ENCODE measurements around the gene RXRB.

The RXRB gene

GRCh38 chr6:33192105-33192646 lies 8.3 kb downstream of the RXRB start, which contains the start of gene COL11A2:
TSS of gene COL11A2 (minus strand) at chr6:33192467. CDS start at chr6:33192240, 227 bp downstream.
- Histone ChIP-seq H3K27me3 (ENCODE audit: control insufficient read depth, low read length) (peaks cover 25% of the 10 kb centered on the region), H3K4me1 (ENCODE audit: control insufficient read depth, low read length) (peaks cover 12% of the 10 kb centered on the region), H3K4me2 (ENCODE audit: low read length) (peak within 1 kb of the TSS; percentile 65), H3K4me3 (ENCODE audit: low read length) (peak within 1 kb of the TSS; percentile 51), H3K9me3 (ENCODE audit: control insufficient read depth, insufficient read depth, low read length) (no peaks in the 10 kb centered on the region), H3K9me2 (replicated peaks; ENCODE audit: control insufficient read depth, low read length) (no peaks in the 10 kb centered on the region), H3K36me3 (ENCODE audit: control insufficient read depth, low read length) (peaks cover 32% of the 10 kb centered on the region), H3K27ac (ENCODE audit: low read depth, low read length) (no peak within 1 kb of the TSS), H3F3A (ENCODE audit: control insufficient read depth, insufficient read depth) (no peaks in the 10 kb centered on the region), H4K20me1 (ENCODE audit: control insufficient read depth, insufficient read depth, low read depth, low read length) (0 out of 2 replicates have a peak, but pooled peaks cover 3% of the 10 kb centered on the region), H3K79me2 (ENCODE audit: control insufficient read depth, low read length) (no peaks in the 10 kb centered on the region; the same call in 1 of the 2 replicates)
- peak; percentile 93 for TF ChIP-seq EZH2phosphoT487 (IDR thresholded peaks at IDR 0.05; ENCODE audit: borderline replicate concordance, low read length)
- TF ChIP-seq CTCF (IDR thresholded peaks at IDR 0.05; ENCODE audit: low read depth, low read length, poor library complexity, severe bottlenecking) = no peak

- Histone ChIP-seq H4K20me1 (ENCODE audit: control insufficient read depth, insufficient read depth, low read depth, low read length) (no peaks in the 10 kb centered on the region), H3K27me3 (ENCODE audit: control insufficient read depth, low read length) (peaks cover 30% of the 10 kb centered on the region), H3K27ac (ENCODE audit: low read depth, low read length) (no peak overlapping the region), H3K36me3 (ENCODE audit: control insufficient read depth, low read length) (peaks cover 28% of the 10 kb centered on the region), H3K4me2 (ENCODE audit: low read length) (peak overlapping the region; percentile 14; the same call in 1 of the 2 replicates), H3K9me2 (replicated peaks; ENCODE audit: control insufficient read depth, low read length) (no peaks in the 10 kb centered on the region), H3K4me3 (ENCODE audit: low read length) (no peak overlapping the region), H3K4me1 (ENCODE audit: control insufficient read depth, low read length) (peaks cover 11% of the 10 kb centered on the region), H3K9me3 (ENCODE audit: control insufficient read depth, insufficient read depth, low read length) (no peaks in the 10 kb centered on the region), H3F3A (ENCODE audit: control insufficient read depth, insufficient read depth) (no peaks in the 10 kb centered on the region), H3K79me2 (ENCODE audit: control insufficient read depth, low read length) (no peaks in the 10 kb centered on the region)
- TF ChIP-seq EZH2phosphoT487 (IDR thresholded peaks at IDR 0.05; ENCODE audit: borderline replicate concordance, low read length) (no peak), CTCF (IDR thresholded peaks at IDR 0.05; ENCODE audit: low read depth, low read length, poor library complexity, severe bottlenecking) (no peak)
These were observed 8.9 kb downstream of the RXRB start for GRCh38 chr6:33191383-33192104.

GRCh38 chr6:33190504-33191107 lies 9.9 kb downstream of the RXRB start:
- no peak overlapping the region for H3K4me3 ChIP-seq (ENCODE audit: low read length)
- H3F3A ChIP-seq (ENCODE audit: control insufficient read depth, insufficient read depth) = no peaks in the 10 kb centered on the region
- H3K79me2 ChIP-seq (ENCODE audit: control insufficient read depth, low read length) = no peaks in the 10 kb centered on the region
- H3K9me2 ChIP-seq (replicated peaks; ENCODE audit: control insufficient read depth, low read length) = no peaks in the 10 kb centered on the region
- peaks cover 18% of the 10 kb centered on the region for H3K36me3 ChIP-seq (ENCODE audit: control insufficient read depth, low read length)
- H4K20me1 ChIP-seq (ENCODE audit: control insufficient read depth, insufficient read depth, low read depth, low read length) = no peaks in the 10 kb centered on the region
- peaks cover 11% of the 10 kb centered on the region for H3K4me1 ChIP-seq (ENCODE audit: control insufficient read depth, low read length)
- H3K4me2 ChIP-seq (ENCODE audit: low read length) = no peak overlapping the region
- H3K9me3 ChIP-seq (ENCODE audit: control insufficient read depth, insufficient read depth, low read length) = no peaks in the 10 kb centered on the region
- TF ChIP-seq EZH2phosphoT487 (IDR thresholded peaks at IDR 0.05; ENCODE audit: borderline replicate concordance, low read length) = no peak
- TF ChIP-seq CTCF (IDR thresholded peaks at IDR 0.05; ENCODE audit: low read depth, low read length, poor library complexity, severe bottlenecking) = no peak
- no peak overlapping the region for H3K27ac ChIP-seq (ENCODE audit: low read depth, low read length)
- peaks cover 30% of the 10 kb centered on the region for H3K27me3 ChIP-seq (ENCODE audit: control insufficient read depth, low read length)
